HEK293 (cell line): ENCODE data around the gene CARD14.

ENCODE experiments used
- SALL2 ChIP-seq: fragments of 450-650 bp; formaldehyde crosslinking; IDR thresholded peaks from 2 replicates; pipeline ENCODE4 v1.5.0; 2017; ENCODE audit warnings: missing biosample characterization, mild to moderate bottlenecking, missing genetic modification characterization, borderline replicate concordance
- TCF7L2 ChIP-seq: IDR thresholded peaks from 2 replicates; pipeline ENCODE4 v1.6.1; 2011; ENCODE audit warnings: low read depth, mild to moderate bottlenecking, inconsistent platforms, low read length, moderate library complexity, borderline replicate concordance
- ZBTB17 ChIP-seq: fragments of 450-650 bp; formaldehyde crosslinking; IDR thresholded peaks from 2 replicates; pipeline ENCODE4 v1.5.1; 2016; ENCODE audit warnings: missing biosample characterization, missing genetic modification characterization
- ZNF132 ChIP-seq: fragments of 450-650 bp; formaldehyde crosslinking; IDR thresholded peaks from 2 replicates; pipeline ENCODE4 v1.5.1; 2017; ENCODE audit warnings: missing biosample characterization, missing genetic modification characterization, borderline replicate concordance
- ZNF175 ChIP-seq: fragments of 450-650 bp; formaldehyde crosslinking; IDR thresholded peaks from 2 replicates; pipeline ENCODE4 v1.5.1; 2016; ENCODE audit warnings: missing biosample characterization, missing genetic modification characterization
- ZNF266 ChIP-seq: fragments of 450-650 bp; formaldehyde crosslinking; IDR thresholded peaks from 2 replicates; pipeline ENCODE4 v1.5.1; 2016; ENCODE audit warnings: missing biosample characterization, missing genetic modification characterization, low read depth
- ZNF426 ChIP-seq: fragments of 450-650 bp; formaldehyde crosslinking; IDR thresholded peaks from 2 replicates; pipeline ENCODE4 v1.5.1; 2017; ENCODE audit warnings: missing biosample characterization, missing genetic modification characterization, mild to moderate bottlenecking, inconsistent platforms, moderate library complexity
- ZNF549 ChIP-seq: fragments of 450-650 bp; IDR thresholded peaks from 2 replicates; pipeline ENCODE4 v1.5.1; 2018; ENCODE audit warnings: missing biosample characterization, missing genetic modification characterization, mild to moderate bottlenecking, inconsistent platforms, moderate library complexity
- ZNF596 ChIP-seq: fragments of 450-650 bp; IDR thresholded peaks from 2 replicates; pipeline ENCODE4 v1.5.0; 2018; ENCODE audit warnings: missing biosample characterization, mild to moderate bottlenecking, missing genetic modification characterization, moderate library complexity
- ZNF792 ChIP-seq: fragments of 450-650 bp; formaldehyde crosslinking; IDR thresholded peaks from 2 replicates; pipeline ENCODE4 v1.5.1; 2016; ENCODE audit warnings: missing biosample characterization, missing genetic modification characterization
- ZSCAN4 ChIP-seq: fragments of 450-650 bp; formaldehyde crosslinking; IDR thresholded peaks from 2 replicates; pipeline ENCODE4 v1.5.1; 2017; ENCODE audit warnings: missing biosample characterization, missing genetic modification characterization
- TF ChIP-seq, protein P1 (sequence below): fragments of 450-650 bp; formaldehyde crosslinking; IDR thresholded peaks from 2 replicates; pipeline ENCODE4 v1.5.1; 2016; ENCODE audit warnings: missing biosample characterization, missing genetic modification characterization
- TF ChIP-seq, protein P2 (sequence below): fragments of 450-650 bp; formaldehyde crosslinking; IDR thresholded peaks from 2 replicates; pipeline ENCODE4 v1.5.1; 2016; ENCODE audit warnings: missing biosample characterization, missing genetic modification characterization

DNA sequence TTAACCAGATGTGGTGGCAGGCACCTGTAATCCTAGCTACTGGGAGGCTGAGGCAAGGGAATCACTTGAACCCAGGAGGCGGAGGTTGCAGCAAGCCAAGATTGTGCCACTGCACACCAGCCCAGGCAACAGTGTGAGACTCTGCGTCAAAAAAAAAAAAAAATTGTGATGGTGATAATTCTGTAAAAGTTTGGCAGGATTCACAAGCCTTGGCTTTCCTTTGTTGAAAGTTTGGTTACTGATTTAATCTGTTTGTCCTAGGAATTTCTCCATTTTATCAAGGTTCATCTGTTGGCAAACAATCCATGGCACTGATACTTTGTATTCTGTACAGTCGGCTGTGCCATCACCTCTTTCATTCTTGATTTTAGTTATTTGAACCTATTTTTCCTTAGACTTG is 38.8 kb upstream of the CARD14 start:
- TF ChIP-seq, protein P1, sequence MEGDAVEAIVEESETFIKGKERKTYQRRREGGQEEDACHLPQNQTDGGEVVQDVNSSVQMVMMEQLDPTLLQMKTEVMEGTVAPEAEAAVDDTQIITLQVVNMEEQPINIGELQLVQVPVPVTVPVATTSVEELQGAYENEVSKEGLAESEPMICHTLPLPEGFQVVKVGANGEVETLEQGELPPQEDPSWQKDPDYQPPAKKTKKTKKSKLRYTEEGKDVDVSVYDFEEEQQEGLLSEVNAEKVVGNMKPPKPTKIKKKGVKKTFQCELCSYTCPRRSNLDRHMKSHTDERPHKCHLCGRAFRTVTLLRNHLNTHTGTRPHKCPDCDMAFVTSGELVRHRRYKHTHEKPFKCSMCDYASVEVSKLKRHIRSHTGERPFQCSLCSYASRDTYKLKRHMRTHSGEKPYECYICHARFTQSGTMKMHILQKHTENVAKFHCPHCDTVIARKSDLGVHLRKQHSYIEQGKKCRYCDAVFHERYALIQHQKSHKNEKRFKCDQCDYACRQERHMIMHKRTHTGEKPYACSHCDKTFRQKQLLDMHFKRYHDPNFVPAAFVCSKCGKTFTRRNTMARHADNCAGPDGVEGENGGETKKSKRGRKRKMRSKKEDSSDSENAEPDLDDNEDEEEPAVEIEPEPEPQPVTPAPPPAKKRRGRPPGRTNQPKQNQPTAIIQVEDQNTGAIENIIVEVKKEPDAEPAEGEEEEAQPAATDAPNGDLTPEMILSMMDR (tag by site-specific recombination): no peak
- no peak for TF ChIP-seq ZNF132
- no peak for TF ChIP-seq ZBTB17 (tag by site-specific recombination)
- no peak for TF ChIP-seq ZNF792 (tag by site-specific recombination)
- no peak for TF ChIP-seq SALL2 (tag by site-specific recombination)
- TF ChIP-seq ZNF175: no peak
- TF ChIP-seq ZNF549: no peak
- TF ChIP-seq ZNF596 (tag by site-specific recombination): no peak
- TF ChIP-seq TCF7L2: no peak
- no peak for TF ChIP-seq ZNF426
- TF ChIP-seq ZNF266: no peak
- TF ChIP-seq ZSCAN4: no peak
- TF ChIP-seq, protein P2, sequence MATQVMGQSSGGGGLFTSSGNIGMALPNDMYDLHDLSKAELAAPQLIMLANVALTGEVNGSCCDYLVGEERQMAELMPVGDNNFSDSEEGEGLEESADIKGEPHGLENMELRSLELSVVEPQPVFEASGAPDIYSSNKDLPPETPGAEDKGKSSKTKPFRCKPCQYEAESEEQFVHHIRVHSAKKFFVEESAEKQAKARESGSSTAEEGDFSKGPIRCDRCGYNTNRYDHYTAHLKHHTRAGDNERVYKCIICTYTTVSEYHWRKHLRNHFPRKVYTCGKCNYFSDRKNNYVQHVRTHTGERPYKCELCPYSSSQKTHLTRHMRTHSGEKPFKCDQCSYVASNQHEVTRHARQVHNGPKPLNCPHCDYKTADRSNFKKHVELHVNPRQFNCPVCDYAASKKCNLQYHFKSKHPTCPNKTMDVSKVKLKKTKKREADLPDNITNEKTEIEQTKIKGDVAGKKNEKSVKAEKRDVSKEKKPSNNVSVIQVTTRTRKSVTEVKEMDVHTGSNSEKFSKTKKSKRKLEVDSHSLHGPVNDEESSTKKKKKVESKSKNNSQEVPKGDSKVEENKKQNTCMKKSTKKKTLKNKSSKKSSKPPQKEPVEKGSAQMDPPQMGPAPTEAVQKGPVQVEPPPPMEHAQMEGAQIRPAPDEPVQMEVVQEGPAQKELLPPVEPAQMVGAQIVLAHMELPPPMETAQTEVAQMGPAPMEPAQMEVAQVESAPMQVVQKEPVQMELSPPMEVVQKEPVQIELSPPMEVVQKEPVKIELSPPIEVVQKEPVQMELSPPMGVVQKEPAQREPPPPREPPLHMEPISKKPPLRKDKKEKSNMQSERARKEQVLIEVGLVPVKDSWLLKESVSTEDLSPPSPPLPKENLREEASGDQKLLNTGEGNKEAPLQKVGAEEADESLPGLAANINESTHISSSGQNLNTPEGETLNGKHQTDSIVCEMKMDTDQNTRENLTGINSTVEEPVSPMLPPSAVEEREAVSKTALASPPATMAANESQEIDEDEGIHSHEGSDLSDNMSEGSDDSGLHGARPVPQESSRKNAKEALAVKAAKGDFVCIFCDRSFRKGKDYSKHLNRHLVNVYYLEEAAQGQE (tag by site-specific recombination): no peak
